Endothelial cell of umbilical vein (primary cell): ENCODE results near the gene TRIM71. TPM values are rescaled to one million over a fixed set of nuclear protein-coding genes. Genes with fewer than 3 reads are reported as not detected.

Source experiments
- BruUV-seq: library from RNA; stranded (reverse); fragments of 400-500 nt; replicated peaks from 2 replicates; lab custom pipeline; 2021; lab: Mats Ljungman, UMichigan
- CTCF ChIA-PET: fragments of 300-600, 350-600 bp; sonication (Branson Sonifier 250); formaldehyde crosslinking; loops from one replicate; lab custom pipeline; 2021; ENCODE audit warnings: antibody characterized with exemption, inconsistent platforms; lab: Charles Lee
- POLR2A ChIA-PET: fragments of 300-600, 350-600 bp; sonication (Branson Sonifier 250); formaldehyde crosslinking; loops from one replicate; lab custom pipeline; 2021; ENCODE audit warnings: antibody characterized with exemption, inconsistent platforms; lab: Charles Lee
- DNase-seq: peaks from one replicate; pipeline ENCODE4 v3.0.0-alpha.2; 2011; ENCODE audit warnings: low read depth, low spot score
- FAIRE-seq: peaks from 2 replicates; lab custom pipeline; 2011; peaks lifted over from hg19 to GRCh38; lab: Jason Lieb, UNC
- H2AFZ ChIP-seq: 2 replicates; pipeline ENCODE4 v1.6.0; 2012; ENCODE audit warnings: low read depth, low read length, control low read depth, inconsistent platforms
- H3K27ac ChIP-seq: 2 replicates; pipeline ENCODE4 v1.5.1; 2011; ENCODE audit warnings: low read depth, mild to moderate bottlenecking, control low read depth, low read length, moderate library complexity; ENCODE audit not compliant: insufficient read depth
- H3K27me3 ChIP-seq, 2 experiments: 2 replicates each; pipeline versions ENCODE4 v1.6.0 to v1.6.1; 2011; ENCODE audit warnings: low read length in 2 of 2, mixed read lengths in 1 of 2; ENCODE audit not compliant: control insufficient read depth in 2 of 2, insufficient read depth in 2 of 2
- H3K36me3 ChIP-seq, 2 experiments: 2 replicates in 1 of 2; 3 replicates in 1 of 2; pipeline ENCODE4 v1.5.1; 2011; ENCODE audit warnings: low read length in 2 of 2, mild to moderate bottlenecking in 1 of 2, moderate library complexity in 1 of 2; ENCODE audit not compliant: control insufficient read depth in 2 of 2, insufficient read depth in 2 of 2; ENCODE audit errors: extremely low read depth in 1 of 2
- H3K4me1 ChIP-seq: 3 replicates; pipeline ENCODE4 v1.5.1; 2011; ENCODE audit warnings: mild to moderate bottlenecking, low read length; ENCODE audit not compliant: control insufficient read depth, insufficient read depth; ENCODE audit errors: extremely low read depth
- H3K4me2 ChIP-seq: 2 replicates; pipeline ENCODE4 v1.6.1; 2011; ENCODE audit warnings: low read length, control low read depth, mixed read lengths; ENCODE audit not compliant: insufficient read depth
- H3K4me3 ChIP-seq, 3 experiments: fragments of 200-600 bp in 1 of 3; sonication (generic), shearing (Covaris generic) in 1 of 3; replicated peaks in 1 of 3; 2 replicates each; pipeline ENCODE4 v1.5.1; 2011 to 2016; ENCODE audit warnings: control low read depth in 3 of 3, low read length in 3 of 3, mild to moderate bottlenecking in 2 of 3, inconsistent platforms in 1 of 3, low read depth in 1 of 3, moderate library complexity in 1 of 3; ENCODE audit not compliant: insufficient read depth in 1 of 3
- H3K79me2 ChIP-seq: 2 replicates; pipeline ENCODE4 v1.6.0; 2012; ENCODE audit warnings: low read length, inconsistent platforms; ENCODE audit not compliant: control insufficient read depth, insufficient read depth
- H3K9ac ChIP-seq: replicated peaks from 2 replicates; pipeline ENCODE3; 2011; ENCODE audit warnings: low read length, control low read depth; ENCODE audit not compliant: insufficient read depth; ENCODE audit errors: extremely low read depth
- H3K9me1 ChIP-seq: replicated peaks from 3 replicates; pipeline ENCODE4 v1.6.0; 2011; ENCODE audit warnings: mild to moderate bottlenecking, low read length; ENCODE audit not compliant: control insufficient read depth, insufficient read depth; ENCODE audit errors: extremely low read depth
- H3K9me3 ChIP-seq: replicated peaks from 2 replicates; pipeline ENCODE4 v1.5.1; 2012; ENCODE audit warnings: low read length, inconsistent platforms; ENCODE audit not compliant: control insufficient read depth, insufficient read depth
- H4K20me1 ChIP-seq: replicated peaks from 2 replicates; pipeline ENCODE3; 2011; ENCODE audit warnings: mild to moderate bottlenecking, low read length; ENCODE audit not compliant: control insufficient read depth, insufficient read depth; ENCODE audit errors: extremely low read depth
- CTCF ChIP-seq, 2 donors: IDR thresholded peaks; 1 replicate in 1 of 2; 2 replicates in 1 of 2; pipeline ENCODE4 v1.5.1; 2011; ENCODE audit warnings: low read length in 2 of 2, mild to moderate bottlenecking in 2 of 2, moderate library complexity in 2 of 2, control low read depth in 1 of 2, inconsistent platforms in 1 of 2, low read depth in 1 of 2; ENCODE audit not compliant: insufficient read depth in 1 of 2; ENCODE audit errors: extremely low read depth in 1 of 2
- EZH2 ChIP-seq: IDR thresholded peaks from 2 replicates; pipeline ENCODE4 v1.6.1; 2012; ENCODE audit warnings: borderline replicate concordance, low read depth, mild to moderate bottlenecking, moderate library complexity, low read length, inconsistent platforms; ENCODE audit not compliant: severe bottlenecking
- FOS ChIP-seq: IDR thresholded peaks from 2 replicates; pipeline ENCODE4 v1.6.1; 2011; ENCODE audit warnings: mild to moderate bottlenecking, low read length, moderate library complexity, borderline replicate concordance; ENCODE audit not compliant: insufficient read depth
- GATA2 ChIP-seq: IDR thresholded peaks from 2 replicates; pipeline ENCODE4 v1.7.0; 2011; ENCODE audit warnings: low read depth, mild to moderate bottlenecking, moderate library complexity, mixed read lengths, low read length; ENCODE audit not compliant: insufficient read length, insufficient read depth
- JUN ChIP-seq: IDR thresholded peaks from 2 replicates; pipeline ENCODE4 v1.6.1; 2011; ENCODE audit warnings: borderline replicate concordance, low read depth; ENCODE audit not compliant: insufficient read length, insufficient read depth
- MAX ChIP-seq: IDR thresholded peaks from 2 replicates; pipeline ENCODE4 v1.6.1; 2011; ENCODE audit not compliant: insufficient read depth, insufficient read length
- MYC ChIP-seq: IDR thresholded peaks from one replicate; pipeline ENCODE4 v1.6.1; 2011; ENCODE audit warnings: mild to moderate bottlenecking, low read depth, low read length
- POLR2A ChIP-seq: IDR thresholded peaks from 2 replicates; pipeline ENCODE4 v1.6.1; 2012; ENCODE audit warnings: low read depth, mild to moderate bottlenecking, control low read depth, low read length
- POLR2AphosphoS5 ChIP-seq: IDR thresholded peaks from 2 replicates; pipeline ENCODE4 v1.6.1; 2012; ENCODE audit warnings: low read depth, mild to moderate bottlenecking, control low read depth, low read length, moderate library complexity; ENCODE audit not compliant: insufficient read depth
- dilution Hi-C: fragments of 300-500 bp; cut with MboI; formaldehyde crosslinking; loops from one replicate; pipeline ENCODE4 v1.15.0; 2019; ENCODE audit warnings: low sequenced_read_pairs; ENCODE audit not compliant: extremely low pct_ligation_motif_present
- intact Hi-C: fragments of 100-400 bp; cut with micrococcal nuclease; formaldehyde crosslinking; loops from one replicate; pipeline ENCODE4 v1.10.0; 2022
- polyA plus RNA-seq, 4 experiments: library from polyadenylated mRNA; depleted of rRNA in 3 of 4; stranded (reverse) in 3 of 4; unstranded in 1 of 4; fragments of >200 nt; gene quantifications; 2 replicates each; pipeline versions ENCODE4 v1.2.1 to v1.2.3, GENCODE V29; 2011 to 2012; ENCODE audit warnings: missing spikeins in 1 of 4
- total RNA-seq: library from RNA; stranded (reverse); gene quantifications from 2 replicates; pipeline ENCODE4 v1.2.3, GENCODE V29; 2021

TRIM71 gene
- total and polyA plus RNA-seq, 2 donors (not counting 3 experiments of a cell fraction or from before 2014, with no cell fraction given), result not detected

DNA sequence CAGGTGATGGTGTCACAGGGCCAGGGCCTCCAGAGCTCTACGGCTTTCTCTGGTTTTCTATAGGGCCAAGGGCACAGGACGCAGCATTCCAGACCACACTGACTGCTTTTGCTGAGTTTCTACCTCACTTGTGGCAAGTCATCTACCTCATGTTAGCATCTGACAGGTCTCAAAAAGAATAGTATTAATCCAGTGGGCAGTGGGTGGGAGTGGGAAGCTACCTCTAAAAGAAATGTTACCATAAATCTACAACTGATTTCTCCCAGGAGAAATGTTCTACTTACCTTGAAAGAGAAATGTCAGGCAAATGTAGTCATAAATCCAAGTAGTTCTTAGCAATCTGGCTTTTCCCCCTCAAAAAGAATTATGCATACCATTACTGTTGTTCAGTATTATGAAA lies 77.9 kb downstream of the TRIM71 start:
- DNase-seq, result no peak
- H3K27ac ChIP-seq, result no peak overlapping the region
- no peak overlapping the region for H3K4me2 ChIP-seq
- FAIRE-seq, result no peak
- H3K4me3 ChIP-seq, result no peak overlapping the region
- ChIA-PET CTCF (no interaction called here), POLR2A (no interaction called here)
- H3K9me3 ChIP-seq, result no peaks in the 10 kb centered on the region
- no peak overlapping the region for H3K9ac ChIP-seq
- no peak overlapping the region for H2AFZ ChIP-seq
- H3K27me3 ChIP-seq, result peaks cover 32 to 35% of the 10 kb centered on the region in 2 experiments
- TF ChIP-seq EZH2 (no peak), CTCF (IDR thresholded peaks at IDR 0.05; ENCODE audit: extremely low read depth in 1 of 2, insufficient read depth in 1 of 2, low read depth in 1 of 2, low read length in 2 of 2) (no peak)
- BruUV-seq, result no TSS peak
- H3K9me1 ChIP-seq, result no peaks in the 10 kb centered on the region
- H4K20me1 ChIP-seq, result no peaks in the 10 kb centered on the region
- dilution Hi-C loops (no loop called here), intact Hi-C loops (no loop called here)
- H3K36me3 ChIP-seq, result no peaks in the 10 kb centered on the region
- no peaks in the 10 kb centered on the region for H3K4me1 ChIP-seq
- no peaks in the 10 kb centered on the region for H3K79me2 ChIP-seq

GRCh38 chr3:32896143-32896542 lies 78.3 kb downstream of the TRIM71 start:
- DNase-seq, result no peak
- Histone ChIP-seq H3K79me2 (no peaks in the 10 kb centered on the region), H3K4me1 (no peaks in the 10 kb centered on the region), H3K4me3 (no peak overlapping the region), H3K9ac (no peak overlapping the region), H3K9me3 (no peaks in the 10 kb centered on the region), H2AFZ (no peak overlapping the region), H3K27me3 (peaks cover 34 to 35% of the 10 kb centered on the region in 2 experiments), H3K9me1 (no peaks in the 10 kb centered on the region), H3K4me2 (no peak overlapping the region), H4K20me1 (no peaks in the 10 kb centered on the region), H3K36me3 (no peaks in the 10 kb centered on the region), H3K27ac (no peak overlapping the region)
- ChIA-PET POLR2A (no interaction called here), CTCF (no interaction called here)
- TF ChIP-seq CTCF (IDR thresholded peaks at IDR 0.05; ENCODE audit: extremely low read depth in 1 of 2, insufficient read depth in 1 of 2, low read depth in 1 of 2, low read length in 2 of 2), result no peak
- no peak for TF ChIP-seq POLR2AphosphoS5
- no peak for TF ChIP-seq EZH2
- no peak for TF ChIP-seq MAX
- no peak for TF ChIP-seq GATA2
- TF ChIP-seq JUN, result no peak
- no peak for TF ChIP-seq POLR2A
- no peak for TF ChIP-seq MYC
- no peak for TF ChIP-seq FOS
- dilution Hi-C loops, result no loop called here
- BruUV-seq, result no TSS peak
- FAIRE-seq, result no peak
- intact Hi-C loops, result no loop called here
